GM18502 (cell line): Measurements from ENCODE around the gene CASQ2.

Experiments used
- ATAC-seq: cut with Tn5 transposase; IDR thresholded peaks from one replicate; pipeline ENCODE4 v1.9.1; 2021; ENCODE audit warnings: mild to moderate bottlenecking; ENCODE audit not compliant: unreplicated experiment, poor library complexity

CASQ2 gene

GRCh38 chr1:115669886-115670285 is 98.6 kb downstream of the CASQ2 start:
- ATAC-seq: no peak

GRCh38 chr1:115669002-115669673 is 99.4 kb downstream of the CASQ2 start:
- no peak for ATAC-seq

- ATAC-seq: no peak
These were observed 99.9 kb downstream of the CASQ2 start for GRCh38 chr1:115668579-115668978.

GRCh38 chr1:115666702-115667101 is 101.8 kb downstream of the CASQ2 start:
- ATAC-seq: no peak

GRCh38 chr1:115666206-115666605 is 102.3 kb downstream of the CASQ2 start:
- no peak for ATAC-seq

GRCh38 chr1:115665319-115666096 is 103.0 kb downstream of the CASQ2 start:
- ATAC-seq: no peak

- ATAC-seq: no peak
These were observed 107.4 kb downstream of the CASQ2 start for GRCh38 chr1:115661157-115661556.

- ATAC-seq: no peak
These were observed 108.4 kb downstream of the CASQ2 start for GRCh38 chr1:115660151-115660550.

- no peak for ATAC-seq
These were observed 109.9 kb downstream of the CASQ2 start for GRCh38 chr1:115658646-115659045.

GRCh38 chr1:115656461-115657077 is 111.9 kb downstream of the CASQ2 start:
- no peak for ATAC-seq

- no peak for ATAC-seq
These were observed 112.6 kb downstream of the CASQ2 start for GRCh38 chr1:115655916-115656315.

GRCh38 chr1:115655306-115655663 is 113.2 kb downstream of the CASQ2 start:
- ATAC-seq: peak; percentile 50

GRCh38 chr1:115654663-115655305 is 113.7 kb downstream of the CASQ2 start:
- peak; percentile 34 for ATAC-seq

- ATAC-seq: no peak
These were observed 114.4 kb downstream of the CASQ2 start for GRCh38 chr1:115654125-115654524.

GRCh38 chr1:115652236-115652788 is 116.2 kb downstream of the CASQ2 start:
- no peak for ATAC-seq

GRCh38 chr1:115651391-115651790 is 117.1 kb downstream of the CASQ2 start:
- ATAC-seq: no peak

GRCh38 chr1:115650961-115651360 is 117.6 kb downstream of the CASQ2 start:
- ATAC-seq: no peak
